MCF 10A (cell line): ENCODE data around the gene MAK. TPM values are rescaled to one million over a fixed set of nuclear protein-coding genes. Genes with fewer than 3 reads are reported as not detected.
"Not testable (repeated sequence)": the region's sequence is repeated elsewhere in the genome, so short reads cannot be mapped to it uniquely, and the experiment has no call there.

ENCODE experiments used
- BruUV-seq: library from RNA; stranded (reverse); fragments of 400-500 nt; replicated peaks from 2 replicates; lab custom pipeline; 2021; lab: Mats Ljungman, UMichigan
- CTCF ChIA-PET: fragments of 300-600 bp; sonication (Branson Sonifier 250); formaldehyde crosslinking; extraction: SDS; loops from one replicate; lab custom pipeline; 2021; ENCODE audit warnings: antibody characterized with exemption, inconsistent platforms; lab: Yijun Ruan, JAX
- POLR2A ChIA-PET: fragments of 300-600, 350-650 bp; sonication (Branson Sonifier 250); formaldehyde crosslinking; extraction: SDS; loops from one replicate; lab custom pipeline; 2020; ENCODE audit warnings: antibody characterized with exemption, inconsistent platforms; lab: Yijun Ruan, JAX
- DNase-seq: peaks from one replicate; pipeline ENCODE4 v3.0.0-alpha.2; 2018; ENCODE audit not compliant: unreplicated experiment
- H3K27ac Mint-ChIP-seq: one replicate; pipeline ENCODE4 v1.8.0; 2022; ENCODE audit warnings: mild to moderate bottlenecking, low read depth, mixed read lengths; ENCODE audit not compliant: unreplicated experiment
- H3K27me3 Mint-ChIP-seq: one replicate; pipeline ENCODE4 v1.8.0; 2022; ENCODE audit warnings: mixed read lengths; ENCODE audit not compliant: insufficient read depth, unreplicated experiment
- H3K36me3 Mint-ChIP-seq: one replicate; pipeline ENCODE4 v1.8.0; 2022; ENCODE audit warnings: mild to moderate bottlenecking, moderate library complexity, mixed read lengths; ENCODE audit not compliant: insufficient read depth, unreplicated experiment
- H3K4me1 Mint-ChIP-seq: one replicate; pipeline ENCODE4 v1.8.0; 2022; ENCODE audit warnings: mixed read lengths; ENCODE audit not compliant: insufficient read depth, unreplicated experiment
- H3K4me3 Mint-ChIP-seq: one replicate; pipeline ENCODE4 v1.8.0; 2022; ENCODE audit warnings: mild to moderate bottlenecking, moderate library complexity, mixed read lengths; ENCODE audit not compliant: unreplicated experiment
- H3K9me3 Mint-ChIP-seq: one replicate; pipeline ENCODE4 v1.8.0; 2022; ENCODE audit warnings: mixed read lengths; ENCODE audit not compliant: unreplicated experiment
- CTCF ChIP-seq: fragments of 200-600 bp; IDR thresholded peaks from one replicate; pipeline ENCODE4 v1.8.0; 2022; ENCODE audit warnings: antibody characterized with exemption, mild to moderate bottlenecking; ENCODE audit not compliant: unreplicated experiment
- intact Hi-C: fragments of 100-400 bp; cut with micrococcal nuclease; formaldehyde crosslinking; loops from 2 replicates; pipeline ENCODE4 v1.14.1; 2022
- total RNA-seq: library from RNA; stranded (reverse); gene quantifications from 2 replicates; pipeline ENCODE4 v1.2.3, GENCODE V29; 2022

The MAK gene
- total RNA-seq, 1 experiment from 2014 or later: not detected

- H3K27ac Mint-ChIP-seq: no peak overlapping the region
- peaks cover 37% of the 10 kb centered on the region for H3K27me3 Mint-ChIP-seq
- no peak for TF ChIP-seq CTCF
- no peaks in the 10 kb centered on the region for H3K36me3 Mint-ChIP-seq
- no TSS peak for BruUV-seq
- no peak for DNase-seq
- POLR2A ChIA-PET: no interaction called here
- no peaks in the 10 kb centered on the region for H3K9me3 Mint-ChIP-seq
- intact Hi-C loops: no loop called here
- CTCF ChIA-PET: interaction anchor here (0.6 kb wide), 1 partner anchor 356 kb away, joined by 4 read pairs; no protein-coding TSS in a partner anchor
- no peak overlapping the region for H3K4me3 Mint-ChIP-seq
- peaks cover 9% of the 10 kb centered on the region for H3K4me1 Mint-ChIP-seq
Observed at GRCh38 chr6:10834823-10835222, 3.5 kb downstream of the MAK start.

GRCh38 chr6:10831609-10832008, 6.7 kb downstream of the MAK start:
- H3K4me3 Mint-ChIP-seq: no peak overlapping the region
- ChIA-PET CTCF (interaction anchor here (0.7 kb wide), 1 partner anchor 95 kb away, joined by 3 read pairs; no protein-coding TSS in a partner anchor), POLR2A (no interaction called here)
- H3K27ac Mint-ChIP-seq: no peak overlapping the region
- H3K36me3 Mint-ChIP-seq: no peaks in the 10 kb centered on the region
- no peaks in the 10 kb centered on the region for H3K9me3 Mint-ChIP-seq
- H3K27me3 Mint-ChIP-seq: peaks cover 22% of the 10 kb centered on the region
- no peak for DNase-seq
- TF ChIP-seq CTCF: no peak
- no peaks in the 10 kb centered on the region for H3K4me1 Mint-ChIP-seq
- no TSS peak for BruUV-seq
- intact Hi-C loops: no loop called here

- Mint-ChIP-seq H3K4me1 (no peaks in the 10 kb centered on the region), H3K4me3 (no peak overlapping the region), H3K9me3 (no peaks in the 10 kb centered on the region), H3K27me3 (no peaks in the 10 kb centered on the region), H3K36me3 (no peaks in the 10 kb centered on the region), H3K27ac (no peak overlapping the region)
- no TSS peak for BruUV-seq
- CTCF ChIA-PET: interaction anchor here (0.7 kb wide), 1 partner anchor 23 kb away, joined by 3 read pairs; no protein-coding TSS in a partner anchor
- intact Hi-C loops: no loop called here
- no peak for TF ChIP-seq CTCF
- POLR2A ChIA-PET: interaction anchor here (0.7 kb wide), 1 partner anchor 11 kb away, joined by 3 read pairs; no protein-coding TSS in a partner anchor
- no peak for DNase-seq
Observed at GRCh38 chr6:10824819-10825218, 13.5 kb downstream of the MAK start.

- no peak for TF ChIP-seq CTCF
- intact Hi-C loops: no loop called here
- Mint-ChIP-seq H3K4me1 (no peaks in the 10 kb centered on the region), H3K36me3 (no peaks in the 10 kb centered on the region), H3K4me3 (no peak overlapping the region), H3K9me3 (no peaks in the 10 kb centered on the region), H3K27me3 (no peaks in the 10 kb centered on the region), H3K27ac (no peak overlapping the region)
- CTCF ChIA-PET: no interaction called here
- no peak for DNase-seq
- POLR2A ChIA-PET: interaction anchor here (0.7 kb wide), 1 partner anchor 11 kb away, joined by 3 read pairs; no protein-coding TSS in a partner anchor
- BruUV-seq: no TSS peak
Observed at GRCh38 chr6:10824297-10824696, 14.0 kb downstream of the MAK start.

GRCh38 chr6:10814176-10814575, 24.2 kb downstream of the MAK start:
- H3K4me3 Mint-ChIP-seq, H3K27ac Mint-ChIP-seq, H3K27me3 Mint-ChIP-seq, H3K4me1 Mint-ChIP-seq, BruUV-seq, POLR2A ChIA-PET, H3K36me3 Mint-ChIP-seq, DNase-seq, intact Hi-C loops, H3K9me3 Mint-ChIP-seq: not testable (repeated sequence)
- CTCF ChIA-PET: interaction anchor here (0.8 to 1.0 kb wide), 2 partner anchors 12 to 90 kb away, joined by 3 to 4 read pairs; no protein-coding TSS in a partner anchor
